HEK293T (cell line): Measurements from ENCODE around the gene PCDH18.
"Not testable (repeated sequence)": the region's sequence is repeated elsewhere in the genome, so short reads cannot be mapped to it uniquely, and the experiment has no call there.

Source experiments
- FOXA1 ChIP-seq: fragments of 450-650 bp; IDR thresholded peaks from 2 replicates; pipeline ENCODE4 v1.6.1; 2016; ENCODE audit warnings: mild to moderate bottlenecking
- L3MBTL2 ChIP-seq: fragments of 450-650 bp; conservative IDR thresholded peaks from 2 replicates; pipeline ENCODE4 v1.6.1; 2016; ENCODE audit warnings: mild to moderate bottlenecking
- PKNOX1 ChIP-seq: fragments of 450-650 bp; IDR thresholded peaks from 2 replicates; pipeline ENCODE4 v1.6.1; 2016
- SP1 ChIP-seq: fragments of 450-650 bp; IDR thresholded peaks from 2 replicates; pipeline ENCODE4 v1.6.1; 2017
- SUZ12 ChIP-seq: fragments of 450-650 bp; IDR thresholded peaks from 2 replicates; pipeline ENCODE4 v1.6.1; 2016; ENCODE audit warnings: mild to moderate bottlenecking
- ZNF384 ChIP-seq: fragments of 450-650 bp; IDR thresholded peaks from 2 replicates; pipeline ENCODE4 v1.6.1; 2016

DNA sequence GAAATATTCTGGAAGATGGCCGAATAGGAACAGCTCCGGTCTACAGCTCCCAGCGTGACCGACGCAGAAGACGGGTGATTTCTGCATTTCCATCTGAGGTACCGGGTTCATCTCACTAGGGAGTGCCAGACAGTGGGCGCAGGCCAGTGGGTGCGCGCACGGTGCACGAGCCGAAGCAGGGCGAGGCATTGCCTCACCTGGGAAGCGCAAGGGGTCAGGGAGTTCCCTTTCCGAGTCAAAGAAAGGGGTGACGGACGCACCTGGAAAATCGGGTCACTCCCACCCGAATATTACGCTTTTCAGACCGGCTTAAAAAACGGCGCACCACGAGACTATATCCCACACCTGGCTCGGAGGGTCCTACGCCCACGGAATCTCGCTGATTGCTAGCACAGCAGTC, 36.0 kb downstream of the PCDH18 start:
- TF ChIP-seq FOXA1, PKNOX1, L3MBTL2, ZNF384, SP1, SUZ12: not testable (repeated sequence)
